GM19099 (cell line): Measurements from ENCODE around the gene PARP16.

Experiments used
- POLR2A ChIP-seq: IDR thresholded peaks from 3 replicates; pipeline ENCODE4 v1.6.1; 2011; ENCODE audit warnings: low read depth; ENCODE audit not compliant: insufficient read length; ENCODE audit errors: extremely low read depth

The PARP16 gene

DNA sequence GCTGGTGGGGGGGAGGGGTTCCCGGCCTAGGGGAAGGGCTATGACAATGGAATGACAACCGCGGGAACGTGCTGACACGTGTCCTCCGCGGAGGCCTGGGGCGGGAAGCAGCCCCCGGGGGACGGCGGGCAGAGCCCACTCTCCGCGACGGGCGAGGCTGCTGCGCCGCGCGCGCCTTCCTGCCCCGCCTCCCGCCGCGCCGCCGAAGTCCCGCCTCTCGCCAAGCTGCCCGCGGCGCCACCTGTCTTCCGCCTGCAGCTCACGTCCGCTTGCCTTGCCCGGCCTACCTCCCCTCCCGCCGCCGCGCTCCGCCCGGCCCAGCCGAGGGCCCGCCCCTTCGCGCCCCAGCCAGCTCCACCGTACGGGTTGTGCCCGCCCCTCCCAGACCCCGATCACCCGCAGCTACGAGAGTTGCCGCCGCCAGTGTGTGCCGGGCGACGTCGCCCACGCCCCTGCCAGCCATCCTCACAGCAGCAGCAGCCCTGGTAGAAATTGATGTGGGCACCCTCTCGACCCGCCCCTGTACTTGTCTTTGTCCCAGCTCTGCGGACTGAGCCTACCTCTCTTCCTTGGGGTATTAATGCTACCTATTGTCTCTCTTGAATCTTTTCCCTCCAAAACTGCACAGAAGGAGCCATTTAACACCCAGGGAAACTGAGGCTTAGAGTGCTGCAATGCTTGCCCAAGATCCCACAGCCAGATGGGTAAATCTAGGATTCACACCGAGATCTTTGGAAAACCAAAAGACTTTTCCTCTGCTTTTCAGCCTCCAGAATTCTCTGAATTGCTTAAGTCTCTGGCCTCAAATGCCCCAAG, at the start of gene PARP16:
Gene PARP16, minus strand, starts transcription at position 180 of the 816 bp plus-strand sequence. CDS start 457 bp downstream, outside the sequence.
- TF ChIP-seq POLR2A = peak; percentile 84

GRCh38 chr15:65335278-65336055, 48.8 kb upstream of the PARP16 start:
- no peak for TF ChIP-seq POLR2A

GRCh38 chr15:65334586-65335231, 48.0 kb upstream of the PARP16 start:
- TF ChIP-seq POLR2A = no peak

DNA sequence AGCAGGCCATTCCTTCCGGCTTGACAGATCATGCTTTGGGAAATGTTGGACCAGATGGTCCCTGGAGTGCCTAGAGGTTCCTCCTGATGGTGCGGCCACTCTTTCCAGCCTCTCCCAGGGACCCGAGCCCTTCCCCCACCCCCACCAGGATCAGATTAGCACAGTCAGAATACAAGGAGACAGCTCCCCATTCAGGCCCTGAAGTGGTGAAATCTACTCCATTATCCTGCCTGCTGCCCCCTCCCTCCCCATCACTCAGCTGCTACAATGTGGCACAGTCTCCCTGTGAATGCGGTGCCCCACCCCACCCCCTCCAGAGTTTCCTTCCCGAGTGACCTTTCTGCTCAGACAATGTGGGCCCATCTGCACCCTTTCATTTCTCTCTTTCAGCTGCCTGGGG, 47.2 kb upstream of the PARP16 start:
- TF ChIP-seq POLR2A = no peak

DNA sequence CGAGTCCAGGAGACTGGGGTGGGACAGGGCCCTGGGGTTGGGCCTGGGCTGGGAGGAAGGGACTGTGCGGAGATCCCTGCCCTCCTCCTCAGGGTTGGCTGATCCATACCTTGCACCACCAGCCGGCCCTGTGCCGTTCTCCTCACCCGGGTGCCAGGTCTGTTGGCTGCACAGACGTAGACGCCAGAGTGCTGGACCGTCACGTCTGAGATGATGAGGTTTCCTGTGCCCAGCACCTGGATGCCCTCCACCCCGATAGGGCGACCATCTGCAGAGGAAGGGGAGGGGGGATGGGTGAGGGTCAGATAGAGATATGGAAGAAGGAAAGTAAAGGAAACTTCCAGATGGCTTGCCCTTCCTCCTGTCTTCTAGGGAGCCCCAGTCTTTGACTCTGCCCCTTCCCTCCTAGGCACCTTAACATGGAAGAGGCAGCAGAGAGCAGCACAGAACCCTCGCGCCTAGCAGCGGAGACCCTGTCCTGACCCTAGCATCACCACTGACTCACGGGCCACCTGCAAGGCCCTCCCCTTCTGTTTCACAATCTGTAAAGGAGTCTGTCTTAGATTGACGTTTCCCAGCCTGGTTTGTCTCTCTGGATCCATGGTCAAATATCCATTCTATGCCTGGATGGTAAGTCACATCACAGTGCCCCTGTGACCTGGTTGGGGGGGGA, 46.6 kb upstream of the PARP16 start:
- TF ChIP-seq POLR2A = no peak

GRCh38 chr15:65332391-65333147, 45.9 kb upstream of the PARP16 start:
- TF ChIP-seq POLR2A = no peak

DNA sequence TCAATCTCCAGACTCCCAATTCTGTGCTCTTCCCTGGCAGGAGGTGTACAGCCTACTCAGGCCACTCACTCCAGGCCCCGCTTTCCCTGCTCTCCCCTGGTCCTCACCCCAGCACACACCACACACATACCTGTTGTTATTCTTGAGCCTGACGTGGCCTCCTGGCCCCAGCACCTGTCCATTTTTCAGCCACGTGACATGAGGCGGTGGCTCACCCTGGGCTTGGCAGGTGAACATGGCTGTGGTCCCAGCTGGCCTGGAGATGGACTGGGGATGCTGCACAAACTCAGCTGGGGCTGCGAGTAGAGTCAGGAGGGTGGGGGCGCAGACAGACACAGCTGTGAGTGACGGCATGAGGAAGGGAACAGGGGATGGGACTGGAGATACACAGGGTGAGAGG, 45.1 kb upstream of the PARP16 start:
- TF ChIP-seq POLR2A = no peak

DNA sequence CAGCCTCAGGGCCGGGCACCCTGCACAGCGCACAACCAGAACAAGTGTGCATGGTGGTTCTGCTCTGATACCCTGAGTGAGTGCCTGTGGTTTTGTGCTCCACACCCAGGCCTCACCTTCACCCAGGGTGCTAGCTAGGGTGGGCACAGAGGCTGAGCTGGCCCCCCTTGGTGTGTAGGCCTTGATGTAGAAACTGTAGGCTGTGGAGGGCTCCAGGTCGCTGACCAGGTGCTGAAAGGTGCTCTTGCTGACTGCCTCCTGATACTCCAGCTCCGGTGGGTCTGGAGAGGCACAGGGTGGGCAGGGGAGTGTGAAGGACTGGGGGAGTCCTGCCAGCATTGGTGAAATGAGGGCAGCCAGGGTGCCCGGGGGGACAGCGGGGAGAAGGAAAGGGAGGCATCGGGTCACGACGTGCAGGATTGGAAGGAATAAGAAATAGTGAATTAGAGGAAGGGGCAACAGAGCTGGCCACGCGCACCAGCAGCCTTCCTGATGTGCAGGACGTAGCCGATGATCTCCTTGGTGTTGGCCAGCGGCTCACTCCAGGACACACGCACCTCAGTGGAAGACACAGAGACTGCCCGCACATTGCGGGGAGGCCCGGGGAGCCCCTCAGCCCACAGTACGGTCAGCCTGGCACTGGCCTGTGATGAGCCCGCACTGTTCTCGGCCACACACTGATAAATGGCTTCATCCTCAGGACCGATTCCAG, 44.4 kb upstream of the PARP16 start:
- no peak for TF ChIP-seq POLR2A

DNA sequence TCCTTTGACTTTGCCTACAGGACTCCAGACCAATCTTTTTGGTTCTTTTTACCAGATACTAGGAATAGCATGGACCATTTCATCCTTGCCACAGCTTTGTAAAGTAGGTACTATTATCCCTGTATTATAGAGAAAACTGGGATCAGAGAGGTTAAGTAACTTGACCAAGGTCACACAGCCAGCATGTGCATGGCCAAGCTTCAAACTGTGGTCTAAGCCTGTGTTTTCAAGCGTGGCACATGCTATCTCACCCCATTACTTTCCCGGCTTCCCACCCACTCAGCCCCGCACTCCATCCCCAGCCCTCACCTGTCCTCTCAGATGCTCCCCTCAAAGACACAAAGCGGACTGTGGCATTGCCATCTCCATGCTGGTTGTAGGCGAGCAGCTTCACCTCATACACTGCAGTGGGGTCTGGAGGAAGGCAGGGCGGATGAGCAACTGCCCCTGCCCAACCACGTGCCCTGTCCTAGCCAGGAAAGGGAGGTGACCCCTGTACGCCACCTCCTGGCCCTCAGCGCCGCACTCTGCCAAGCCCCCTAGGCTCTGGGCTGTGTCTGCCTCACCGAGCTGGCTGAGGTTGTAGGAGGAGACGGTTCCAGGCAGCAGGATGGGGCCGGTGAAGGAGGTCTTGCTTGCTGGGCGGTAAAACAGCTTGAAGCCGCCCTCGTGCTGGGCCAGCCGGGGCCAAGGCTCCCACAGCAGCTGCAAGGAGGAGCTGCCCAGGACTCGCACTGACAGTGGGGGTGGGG, 43.5 kb upstream of the PARP16 start:
- TF ChIP-seq POLR2A = no peak

DNA sequence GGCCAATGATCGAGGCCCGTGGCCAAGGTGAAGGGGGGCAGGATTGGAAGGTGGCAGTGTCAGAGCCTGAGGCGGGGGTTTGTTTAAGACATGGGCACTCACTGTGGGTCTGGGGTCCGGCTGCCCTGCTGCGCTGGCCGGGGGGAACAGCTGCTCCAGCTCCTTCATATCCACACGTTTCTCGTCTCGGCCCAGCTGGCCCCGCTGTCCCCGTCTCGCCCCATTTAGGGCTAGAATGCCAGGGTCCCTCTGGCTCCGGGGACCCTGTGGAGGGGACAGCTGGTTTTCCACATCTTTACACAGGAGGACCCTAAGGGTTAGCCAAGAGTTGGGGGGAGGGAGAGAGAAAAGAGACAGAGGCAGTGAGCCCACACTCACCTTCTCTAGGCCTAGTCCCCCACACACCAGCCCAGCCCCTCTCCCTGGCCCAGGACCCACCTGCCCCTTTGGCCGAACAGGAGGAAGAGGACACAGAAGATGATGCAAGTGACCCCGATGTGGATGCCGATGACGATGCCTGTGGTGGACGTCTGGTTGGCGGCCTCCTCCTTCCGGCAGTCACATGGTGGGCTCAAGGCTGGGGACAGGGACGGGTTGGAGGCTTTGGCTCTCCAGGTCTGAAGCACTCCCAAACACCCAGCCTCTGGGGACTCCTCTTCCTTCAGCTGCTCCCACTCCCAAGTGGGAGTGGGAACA, 42.8 kb upstream of the PARP16 start:
- no peak for TF ChIP-seq POLR2A

DNA sequence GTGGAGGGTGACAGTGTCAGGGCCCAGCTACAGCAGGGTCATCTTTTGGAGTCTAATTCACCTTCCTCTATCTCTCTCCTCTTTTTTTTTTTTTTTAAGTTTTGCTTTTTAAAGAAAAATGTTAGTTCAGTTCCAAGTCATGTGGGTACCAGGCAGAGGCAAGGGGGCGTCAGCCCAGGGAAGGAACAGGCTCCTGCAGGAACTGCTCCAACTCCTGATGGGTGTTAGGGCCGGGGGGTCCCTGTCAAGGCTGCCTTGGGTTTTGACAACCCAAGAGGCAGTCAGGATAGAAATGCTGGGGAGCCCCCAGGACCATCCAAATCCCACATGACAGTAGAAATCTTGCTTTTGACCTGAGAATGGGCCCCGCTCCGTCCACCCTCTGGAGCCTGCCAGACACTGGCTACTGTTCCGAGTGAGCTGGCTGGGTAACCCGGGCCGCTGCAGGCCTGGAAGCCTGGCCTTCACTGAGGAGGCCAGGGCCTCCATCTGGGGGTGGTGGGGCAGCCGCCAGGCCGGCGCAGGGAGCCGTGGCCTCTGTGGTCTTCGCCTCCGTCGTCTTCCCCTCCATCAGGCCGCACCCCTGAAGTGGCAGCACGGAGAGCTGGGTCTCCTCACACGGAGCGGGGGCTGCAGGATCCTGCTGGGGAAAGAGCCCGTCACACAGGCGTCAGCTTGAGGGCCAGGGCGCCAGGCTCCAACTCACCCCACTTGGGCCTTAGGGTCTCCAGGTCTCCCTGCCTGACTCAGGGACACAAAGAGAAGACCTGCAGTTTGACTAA, 42.0 kb upstream of the PARP16 start:
- no peak for TF ChIP-seq POLR2A
